GM10266 (cell line): ENCODE measurements around the gene RP9.

ENCODE experiments used
- DNase-seq: peaks from one replicate; pipeline ENCODE4 v3.0.0; 2012; ENCODE audit errors: extremely low spot score
- CTCF ChIP-seq: IDR thresholded peaks from 2 replicates; pipeline ENCODE4 v1.5.1; 2012; ENCODE audit warnings: mild to moderate bottlenecking, low read depth; ENCODE audit not compliant: control insufficient read depth, insufficient read depth; ENCODE audit errors: missing control alignments

Gene RP9

GRCh38 chr7:33143996-33144718 lies 35.0 kb upstream of the RP9 start:
- no peak for DNase-seq
- no peak for TF ChIP-seq CTCF

GRCh38 chr7:33142585-33142984 lies 33.4 kb upstream of the RP9 start:
- DNase-seq = no peak
- TF ChIP-seq CTCF = no peak

GRCh38 chr7:33137103-33137502 lies 27.9 kb upstream of the RP9 start:
- no peak for TF ChIP-seq CTCF
- no peak for DNase-seq

- no peak for TF ChIP-seq CTCF
- no peak for DNase-seq
Measured at GRCh38 chr7:33130184-33130583, 21.0 kb upstream of the RP9 start.

- TF ChIP-seq CTCF = no peak
- no peak for DNase-seq
Measured at GRCh38 chr7:33129806-33130153, 20.6 kb upstream of the RP9 start.

GRCh38 chr7:33128990-33129805 lies 20.0 kb upstream of the RP9 start, which contains the start of gene BBS9:
Gene BBS9, plus strand, starts transcription at chr7:33129564. Its CDS starts 16,689 bp downstream, at chr7:33146253.
- no peak for TF ChIP-seq CTCF
- peak; percentile 90 for DNase-seq

- no peak for DNase-seq
- no peak for TF ChIP-seq CTCF
Measured at GRCh38 chr7:33128631-33128989, 19.4 kb upstream of the RP9 start.
